HUES6 (cell line): ENCODE data around the gene CFAP61.

Experiments used
- H3K27ac ChIP-seq: 2 replicates; pipeline ENCODE4 v1.7.0; 2013; ENCODE audit warnings: low read depth, mild to moderate bottlenecking, low read length, inconsistent platforms
- H3K27me3 ChIP-seq: 2 replicates; pipeline ENCODE4 v1.6.1; 2013; ENCODE audit warnings: low read length; ENCODE audit not compliant: control insufficient read depth, insufficient read depth
- H3K36me3 ChIP-seq: 2 replicates; pipeline ENCODE4 v1.6.1; 2013; ENCODE audit warnings: low read length; ENCODE audit not compliant: control insufficient read depth, insufficient read depth
- H3K4me1 ChIP-seq: 2 replicates; pipeline ENCODE4 v1.6.1; 2013; ENCODE audit warnings: low read length; ENCODE audit not compliant: control insufficient read depth, insufficient read depth
- H3K4me3 ChIP-seq: 2 replicates; pipeline ENCODE4 v1.5.1; 2013; ENCODE audit warnings: low read depth, low read length
- H3K9ac ChIP-seq: one replicate; pipeline ENCODE4 v1.6.1; 2013; ENCODE audit warnings: mild to moderate bottlenecking, low read length
- H3K9me3 ChIP-seq: 2 replicates; pipeline ENCODE4 v1.6.1; 2013; ENCODE audit warnings: low read depth, low read length; ENCODE audit not compliant: control insufficient read depth, insufficient read depth

Gene CFAP61

DNA sequence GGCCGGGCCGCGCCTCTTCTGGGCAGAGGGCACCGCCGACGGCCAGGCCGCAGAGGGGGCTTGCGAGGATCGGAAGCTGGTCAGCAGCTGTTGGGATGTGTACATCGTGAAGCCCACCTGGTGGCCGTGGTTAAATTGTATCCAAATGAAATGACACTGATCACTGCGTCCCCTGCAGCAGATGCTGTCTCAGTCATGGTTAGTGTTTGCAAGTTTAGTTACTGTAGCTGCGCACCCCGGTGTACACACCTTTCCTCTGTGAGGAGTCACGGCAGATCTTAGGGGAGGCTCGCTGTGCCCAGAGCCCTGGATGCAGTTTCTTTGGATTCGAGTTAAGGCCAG, 34.5 kb upstream of the CFAP61 start:
- peak overlapping the region; percentile 69 for H3K4me3 ChIP-seq
- H3K36me3 ChIP-seq: peaks cover 4% of the 10 kb centered on the region; the same call in 1 of the 2 replicates
- peak overlapping the region; percentile 83 for H3K9ac ChIP-seq
- peak overlapping the region; percentile 60; the same call in 1 of the 2 replicates for H3K27ac ChIP-seq
- H3K4me1 ChIP-seq: peaks cover 6% of the 10 kb centered on the region; the same call in 1 of the 2 replicates
- no peaks in the 10 kb centered on the region for H3K9me3 ChIP-seq
- H3K27me3 ChIP-seq: no peaks in the 10 kb centered on the region

- H3K4me3 ChIP-seq: peak overlapping the region; percentile 69
- no peaks in the 10 kb centered on the region for H3K9me3 ChIP-seq
- H3K27ac ChIP-seq: no peak overlapping the region
- H3K36me3 ChIP-seq: peaks cover 6% of the 10 kb centered on the region; the same call in 1 of the 2 replicates
- H3K9ac ChIP-seq: no peak overlapping the region
- H3K27me3 ChIP-seq: no peaks in the 10 kb centered on the region
- peaks cover 6% of the 10 kb centered on the region; the same call in 1 of the 2 replicates for H3K4me1 ChIP-seq
Measured at GRCh38 chr20:20018366-20018765, 34.0 kb upstream of the CFAP61 start.

DNA sequence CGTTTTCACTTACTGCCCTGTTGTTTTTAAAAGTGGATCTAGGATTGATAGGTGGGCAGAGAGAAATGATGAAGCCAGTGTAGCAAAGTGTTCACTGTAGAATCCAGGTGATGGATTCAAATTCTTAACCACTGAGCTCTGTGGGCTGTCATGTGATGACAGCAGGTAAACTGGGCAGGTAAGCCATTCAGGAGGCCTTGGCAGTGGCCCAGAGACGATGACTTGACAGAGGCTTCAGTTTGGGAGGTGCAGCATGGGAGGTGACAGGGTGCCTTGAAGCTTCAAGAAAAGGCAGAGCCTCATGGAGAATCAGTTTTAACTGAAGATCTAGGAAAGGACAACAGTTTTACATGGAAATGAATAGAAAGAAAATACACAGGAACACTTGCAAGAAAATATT, 33.2 kb upstream of the CFAP61 start:
- H3K4me1 ChIP-seq: peaks cover 6% of the 10 kb centered on the region; the same call in 1 of the 2 replicates
- H3K27ac ChIP-seq: no peak overlapping the region
- H3K36me3 ChIP-seq: peaks cover 9% of the 10 kb centered on the region; the same call in 1 of the 2 replicates
- H3K9ac ChIP-seq: no peak overlapping the region
- H3K9me3 ChIP-seq: no peaks in the 10 kb centered on the region
- H3K27me3 ChIP-seq: no peaks in the 10 kb centered on the region
- H3K4me3 ChIP-seq: no peak overlapping the region

DNA sequence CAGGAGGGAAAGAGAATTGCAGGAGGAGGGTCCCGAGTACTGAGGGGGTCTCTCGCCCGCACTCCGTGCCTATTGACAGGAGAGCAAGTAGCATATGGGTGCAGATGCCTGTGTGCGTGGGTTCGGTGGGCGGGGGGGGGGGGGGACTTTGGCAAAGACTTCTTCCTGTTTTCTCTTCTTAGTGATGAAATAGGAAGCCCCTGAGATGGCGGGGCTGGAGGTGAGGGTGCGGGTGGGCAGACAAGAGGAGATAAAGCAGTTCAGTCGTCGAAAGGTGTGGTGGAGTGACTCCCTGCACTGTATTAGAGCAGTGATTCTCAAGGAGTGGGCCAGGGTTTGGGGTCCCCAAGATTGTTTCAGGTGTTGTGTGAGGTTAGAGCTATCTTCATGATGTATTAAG, 31.4 kb upstream of the CFAP61 start:
- no peak overlapping the region for H3K4me3 ChIP-seq
- no peaks in the 10 kb centered on the region for H3K9me3 ChIP-seq
- no peaks in the 10 kb centered on the region for H3K27me3 ChIP-seq
- H3K9ac ChIP-seq: no peak overlapping the region
- peaks cover 6% of the 10 kb centered on the region; the same call in 1 of the 2 replicates for H3K4me1 ChIP-seq
- H3K36me3 ChIP-seq: peaks cover 12% of the 10 kb centered on the region; the same call in 1 of the 2 replicates
- no peak overlapping the region for H3K27ac ChIP-seq

DNA sequence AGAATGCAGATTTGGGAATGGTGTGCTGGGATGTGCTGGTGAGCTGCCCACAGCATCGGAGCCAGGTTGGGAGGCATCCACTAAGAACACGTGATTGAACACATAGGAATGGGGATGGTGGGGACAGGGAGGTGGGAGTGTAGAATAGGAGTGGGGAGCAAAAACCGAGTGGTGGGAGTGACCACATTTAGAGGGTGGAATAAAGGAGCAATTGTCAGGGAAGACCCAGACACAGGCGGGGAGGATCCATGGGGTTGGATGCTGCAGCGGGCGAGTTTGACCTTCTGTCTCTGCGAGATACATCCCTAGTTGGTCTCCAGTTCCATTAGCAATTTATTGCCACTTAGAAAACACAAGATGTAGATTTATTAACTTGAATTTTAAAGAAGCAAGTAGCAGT, 30.5 kb upstream of the CFAP61 start:
- H3K4me3 ChIP-seq: no peak overlapping the region
- no peak overlapping the region for H3K27ac ChIP-seq
- no peaks in the 10 kb centered on the region for H3K9me3 ChIP-seq
- no peaks in the 10 kb centered on the region for H3K27me3 ChIP-seq
- H3K4me1 ChIP-seq: peaks cover 6% of the 10 kb centered on the region; the same call in 1 of the 2 replicates
- peaks cover 16% of the 10 kb centered on the region for H3K36me3 ChIP-seq
- H3K9ac ChIP-seq: no peak overlapping the region

- Histone ChIP-seq H3K4me1 (peaks cover 6% of the 10 kb centered on the region; the same call in 1 of the 2 replicates), H3K27me3 (no peaks in the 10 kb centered on the region), H3K36me3 (peaks cover 22% of the 10 kb centered on the region), H3K9ac (no peak overlapping the region), H3K9me3 (no peaks in the 10 kb centered on the region), H3K27ac (no peak overlapping the region), H3K4me3 (no peak overlapping the region)
Measured at GRCh38 chr20:20022498-20022897, 29.8 kb upstream of the CFAP61 start.

- H3K4me1 ChIP-seq: peaks cover 4% of the 10 kb centered on the region; the same call in 1 of the 2 replicates
- no peak overlapping the region for H3K27ac ChIP-seq
- peaks cover 31% of the 10 kb centered on the region for H3K36me3 ChIP-seq
- H3K9me3 ChIP-seq: no peaks in the 10 kb centered on the region
- H3K27me3 ChIP-seq: no peaks in the 10 kb centered on the region
- H3K4me3 ChIP-seq: no peak overlapping the region
- no peak overlapping the region for H3K9ac ChIP-seq
Measured at GRCh38 chr20:20023395-20023794, 28.9 kb upstream of the CFAP61 start.

GRCh38 chr20:20024942-20025341, 27.4 kb upstream of the CFAP61 start:
- Histone ChIP-seq H3K27ac (no peak overlapping the region), H3K9ac (no peak overlapping the region), H3K4me1 (no peaks in the 10 kb centered on the region), H3K36me3 (peaks cover 44% of the 10 kb centered on the region), H3K9me3 (no peaks in the 10 kb centered on the region), H3K27me3 (no peaks in the 10 kb centered on the region), H3K4me3 (no peak overlapping the region)

DNA sequence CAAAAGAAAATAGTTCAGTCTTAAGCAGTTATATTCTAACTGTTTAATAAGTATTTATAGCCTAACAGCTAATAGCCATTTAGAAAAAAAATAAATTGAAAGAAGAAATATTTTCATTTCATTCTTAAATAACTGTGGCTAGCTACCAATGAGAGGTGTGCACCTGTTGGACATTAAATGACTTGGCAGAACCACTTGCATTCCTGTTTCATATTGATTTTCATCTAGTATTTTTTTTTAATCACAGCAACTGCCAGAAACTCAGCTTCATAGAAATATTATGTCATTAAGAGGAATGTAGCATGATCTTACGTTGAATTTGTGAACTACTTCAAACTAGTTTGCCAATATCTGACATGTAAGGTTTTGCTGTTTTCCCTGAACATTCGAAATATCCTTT, 25.0 kb upstream of the CFAP61 start:
- Histone ChIP-seq H3K27ac (no peak overlapping the region), H3K27me3 (no peaks in the 10 kb centered on the region), H3K36me3 (peaks cover 63% of the 10 kb centered on the region), H3K9me3 (no peaks in the 10 kb centered on the region), H3K4me1 (no peaks in the 10 kb centered on the region), H3K9ac (no peak overlapping the region), H3K4me3 (no peak overlapping the region)

DNA sequence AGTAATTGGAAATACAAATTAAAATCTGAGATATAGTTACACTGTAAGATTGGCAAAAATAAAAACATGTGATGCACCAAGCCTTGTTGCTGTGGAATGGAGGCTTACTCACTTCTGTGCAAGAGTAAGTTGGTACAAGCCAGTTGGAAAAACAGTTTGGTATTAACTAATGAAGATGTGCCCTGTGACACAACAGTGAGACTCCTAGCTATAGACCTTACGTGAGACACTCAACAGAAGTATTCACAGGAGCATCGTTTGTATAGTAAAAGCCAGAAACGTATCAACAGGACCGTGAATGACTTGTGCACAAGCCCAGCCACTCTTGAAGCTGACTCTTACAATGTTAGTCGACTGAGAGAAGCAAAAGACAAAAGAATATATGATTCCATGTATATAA, 20.5 kb upstream of the CFAP61 start:
- Histone ChIP-seq H3K9me3 (no peaks in the 10 kb centered on the region), H3K36me3 (peaks cover 92% of the 10 kb centered on the region), H3K4me3 (no peak overlapping the region), H3K4me1 (no peaks in the 10 kb centered on the region), H3K9ac (no peak overlapping the region), H3K27ac (no peak overlapping the region), H3K27me3 (no peaks in the 10 kb centered on the region)

DNA sequence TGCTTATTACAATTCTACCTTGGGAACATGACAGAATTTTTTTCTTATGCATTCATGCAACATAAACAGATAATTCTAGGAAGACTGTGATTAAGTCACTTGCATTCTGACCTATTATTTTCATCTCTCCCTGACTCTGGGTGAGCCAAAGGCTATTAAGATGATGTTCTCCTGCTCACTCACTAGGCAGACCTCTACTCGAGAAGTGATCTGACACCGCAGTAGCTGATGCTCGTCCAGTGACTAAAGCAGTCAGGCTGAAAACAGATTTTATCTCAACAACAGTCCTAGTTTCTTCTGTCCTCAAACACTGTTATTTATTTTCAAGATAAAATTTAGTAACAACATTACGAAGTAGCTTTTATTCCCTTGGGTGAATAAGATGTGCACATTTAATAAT, 17.8 kb upstream of the CFAP61 start:
- peaks cover 8% of the 10 kb centered on the region; the same call in 1 of the 2 replicates for H3K4me1 ChIP-seq
- H3K27me3 ChIP-seq: no peaks in the 10 kb centered on the region
- peaks cover 96% of the 10 kb centered on the region for H3K36me3 ChIP-seq
- no peak overlapping the region for H3K27ac ChIP-seq
- no peak overlapping the region for H3K9ac ChIP-seq
- H3K9me3 ChIP-seq: no peaks in the 10 kb centered on the region
- H3K4me3 ChIP-seq: no peak overlapping the region

GRCh38 chr20:20036756-20037155, 15.6 kb upstream of the CFAP61 start:
- Histone ChIP-seq H3K27ac (no peak overlapping the region), H3K36me3 (peaks cover 100% of the 10 kb centered on the region), H3K4me3 (no peak overlapping the region), H3K4me1 (peaks cover 8% of the 10 kb centered on the region; the same call in 1 of the 2 replicates), H3K9ac (no peak overlapping the region), H3K27me3 (no peaks in the 10 kb centered on the region), H3K9me3 (no peaks in the 10 kb centered on the region)
